ENCODE results near the gene DTX1. TPM values are rescaled to one million over a fixed set of nuclear protein-coding genes. Genes with fewer than 3 reads are reported as not detected.

DTX1 gene
- total RNA-seq, 2 experiments from 2014 or later = 11.0 to 12.4 TPM

DNA sequence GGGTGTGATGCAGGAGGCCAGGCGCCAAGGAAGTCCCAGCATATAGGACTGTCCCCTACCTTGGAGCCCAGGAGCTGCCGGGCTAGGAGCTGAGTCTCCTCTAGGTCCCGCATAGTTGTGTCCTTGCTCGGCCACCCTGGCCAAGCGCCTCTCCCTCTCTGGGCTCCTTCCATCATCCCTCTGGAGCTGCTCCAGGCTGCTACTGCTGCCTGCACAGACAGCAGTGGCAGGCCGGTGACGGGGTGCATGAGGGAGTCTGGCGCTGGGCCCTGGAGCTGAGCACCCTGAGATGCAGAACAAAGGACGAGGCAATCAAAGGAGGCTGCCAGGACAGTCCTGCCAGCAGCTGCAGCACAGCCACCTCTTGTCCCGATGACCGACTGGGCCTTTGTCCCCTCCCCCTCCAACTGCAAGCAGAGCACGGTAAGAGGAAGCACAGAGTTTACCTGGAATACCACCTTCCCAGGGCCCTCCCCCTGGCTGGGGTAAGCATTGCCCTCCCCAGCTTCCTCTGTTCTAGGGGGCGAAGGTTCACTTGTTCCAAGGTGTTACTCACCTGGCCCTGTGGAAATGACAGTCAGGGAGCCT lies 10.4 kb downstream of the DTX1 start:
- no peak for DNase-seq
- H3K4me3 Mint-ChIP-seq = no peak overlapping the region
- H3K27ac Mint-ChIP-seq = no peak overlapping the region
- POLR2A ChIA-PET = no interaction called here
- peaks cover 35% of the 10 kb centered on the region for H3K4me1 Mint-ChIP-seq (ENCODE audit: low read depth)
- no peaks in the 10 kb centered on the region for H3K27me3 Mint-ChIP-seq
- no peaks in the 10 kb centered on the region for H3K9me3 Mint-ChIP-seq
- CTCF ChIA-PET = interaction anchor here (1.6 kb wide), 1 partner anchor 18 kb away, joined by 5 read pairs; no protein-coding TSS in a partner anchor
- intact Hi-C loops (cut with micrococcal nuclease) = no loop called here
- no peaks in the 10 kb centered on the region for H3K36me3 Mint-ChIP-seq

DNA sequence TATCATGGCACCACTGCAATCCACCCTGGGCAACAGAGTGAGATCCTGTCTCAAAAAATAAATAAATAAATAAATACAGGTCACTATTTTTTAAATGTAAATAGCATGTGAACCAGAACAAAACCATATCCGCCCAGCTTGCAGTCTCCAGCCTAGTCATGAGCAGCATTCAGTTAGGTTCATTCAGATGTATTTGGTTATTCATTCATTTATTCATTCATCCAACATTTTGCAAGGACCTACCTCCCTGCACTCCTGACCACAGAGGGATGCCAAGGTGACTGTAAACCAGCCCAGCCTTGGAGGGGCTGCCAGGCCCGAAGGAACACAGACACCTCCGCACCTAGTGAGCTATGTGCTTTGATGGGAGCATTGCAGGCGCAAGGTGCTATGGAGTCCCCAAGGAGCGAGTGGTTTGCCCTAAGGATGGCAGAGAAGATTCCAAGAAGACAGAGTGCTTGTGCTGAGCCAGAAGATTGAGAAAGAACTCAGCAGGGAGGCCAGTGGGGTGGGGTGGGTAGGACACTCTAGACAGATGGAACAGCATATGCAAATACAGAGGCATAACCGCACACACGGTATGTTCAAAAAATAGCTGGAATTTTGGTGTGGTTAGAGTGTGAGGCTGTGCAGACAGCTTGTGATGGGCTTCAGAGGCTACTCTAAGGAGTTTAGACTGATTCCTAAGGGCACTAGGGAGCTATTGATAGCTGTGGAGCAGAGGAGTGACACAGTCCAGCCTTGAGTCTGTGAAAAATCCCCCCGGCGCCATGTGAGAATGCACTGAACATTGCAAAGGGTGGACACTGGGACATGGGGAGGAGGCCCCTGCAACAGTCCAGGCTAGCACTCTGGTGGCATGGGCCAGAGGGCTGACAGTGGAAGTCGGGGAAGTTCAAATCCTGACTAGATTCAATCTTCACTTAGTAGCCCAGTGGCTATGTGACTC lies 11.7 kb downstream of the DTX1 start:
- intact Hi-C loops (cut with micrococcal nuclease) = no loop called here
- Mint-ChIP-seq H3K27ac (no peak overlapping the region), H3K9me3 (no peaks in the 10 kb centered on the region), H3K27me3 (no peaks in the 10 kb centered on the region), H3K36me3 (no peaks in the 10 kb centered on the region), H3K4me3 (no peak overlapping the region), H3K4me1 (ENCODE audit: low read depth) (peaks cover 42% of the 10 kb centered on the region)
- POLR2A ChIA-PET = no interaction called here
- DNase-seq = no peak
- CTCF ChIA-PET = no interaction called here

DNA sequence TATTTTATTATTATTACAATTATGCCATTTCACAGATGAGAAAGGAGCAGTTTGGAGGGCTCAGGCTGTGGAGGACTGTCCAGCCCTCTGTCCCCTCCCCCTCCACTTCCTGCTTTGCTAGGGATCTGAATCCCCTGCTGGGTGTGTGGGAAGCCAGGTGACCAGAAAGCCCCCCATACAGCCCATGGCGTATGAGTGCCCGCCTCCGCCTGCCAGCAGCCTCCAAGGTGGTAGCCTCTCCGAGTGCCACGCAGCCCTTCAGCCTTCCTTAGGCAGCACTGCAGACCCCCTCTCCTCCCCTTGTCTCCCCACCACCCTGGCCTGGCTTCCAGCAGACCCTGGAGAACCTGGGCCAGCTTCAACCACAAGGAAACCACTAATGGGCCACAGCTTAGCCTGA lies 12.6 kb downstream of the DTX1 start:
- ChIA-PET POLR2A (no interaction called here), CTCF (no interaction called here)
- Mint-ChIP-seq H3K4me1 (ENCODE audit: low read depth) (peaks cover 48% of the 10 kb centered on the region), H3K9me3 (no peaks in the 10 kb centered on the region), H3K27ac (no peak overlapping the region), H3K4me3 (no peak overlapping the region), H3K27me3 (no peaks in the 10 kb centered on the region), H3K36me3 (no peaks in the 10 kb centered on the region)
- intact Hi-C loops (cut with micrococcal nuclease) = no loop called here
- DNase-seq = no peak

DNA sequence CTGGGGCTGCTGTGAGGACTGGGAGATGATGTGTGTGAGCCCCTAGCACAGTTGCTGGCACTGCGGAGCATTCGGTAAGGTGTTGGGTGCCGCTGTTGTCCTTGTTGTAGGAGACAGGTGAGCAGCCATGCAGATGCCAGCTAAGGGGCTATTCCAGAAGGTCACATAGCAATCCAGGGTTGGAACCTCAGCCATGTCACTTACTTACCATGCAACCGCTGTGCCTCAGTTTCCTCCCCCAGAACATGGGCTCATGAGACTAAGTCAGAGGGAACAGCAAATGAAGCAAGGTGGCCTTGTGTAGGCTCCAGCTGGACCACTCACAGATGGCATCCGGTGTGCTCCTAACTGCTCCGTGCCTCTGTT lies 13.2 kb downstream of the DTX1 start:
- Mint-ChIP-seq H3K27ac (peak overlapping the region; percentile 50), H3K27me3 (no peaks in the 10 kb centered on the region), H3K4me3 (no peak overlapping the region), H3K4me1 (ENCODE audit: low read depth) (peaks cover 48% of the 10 kb centered on the region), H3K9me3 (no peaks in the 10 kb centered on the region), H3K36me3 (no peaks in the 10 kb centered on the region)
- intact Hi-C loops (cut with micrococcal nuclease) = loop anchor here (2.0 kb wide), 2 partner anchors 13 to 17 kb away; partner anchors contain the start of gene DTX1
- DNase-seq = no peak
- ChIA-PET CTCF (interaction anchor here (1.1 kb wide), 1 partner anchor 20 kb away, joined by 3 read pairs; no protein-coding TSS in a partner anchor), POLR2A (interaction anchor here (1.0 to 1.4 kb wide), 2 partner anchors 22 to 139 kb away, joined by 3 to 4 read pairs; no protein-coding TSS in a partner anchor)

DNA sequence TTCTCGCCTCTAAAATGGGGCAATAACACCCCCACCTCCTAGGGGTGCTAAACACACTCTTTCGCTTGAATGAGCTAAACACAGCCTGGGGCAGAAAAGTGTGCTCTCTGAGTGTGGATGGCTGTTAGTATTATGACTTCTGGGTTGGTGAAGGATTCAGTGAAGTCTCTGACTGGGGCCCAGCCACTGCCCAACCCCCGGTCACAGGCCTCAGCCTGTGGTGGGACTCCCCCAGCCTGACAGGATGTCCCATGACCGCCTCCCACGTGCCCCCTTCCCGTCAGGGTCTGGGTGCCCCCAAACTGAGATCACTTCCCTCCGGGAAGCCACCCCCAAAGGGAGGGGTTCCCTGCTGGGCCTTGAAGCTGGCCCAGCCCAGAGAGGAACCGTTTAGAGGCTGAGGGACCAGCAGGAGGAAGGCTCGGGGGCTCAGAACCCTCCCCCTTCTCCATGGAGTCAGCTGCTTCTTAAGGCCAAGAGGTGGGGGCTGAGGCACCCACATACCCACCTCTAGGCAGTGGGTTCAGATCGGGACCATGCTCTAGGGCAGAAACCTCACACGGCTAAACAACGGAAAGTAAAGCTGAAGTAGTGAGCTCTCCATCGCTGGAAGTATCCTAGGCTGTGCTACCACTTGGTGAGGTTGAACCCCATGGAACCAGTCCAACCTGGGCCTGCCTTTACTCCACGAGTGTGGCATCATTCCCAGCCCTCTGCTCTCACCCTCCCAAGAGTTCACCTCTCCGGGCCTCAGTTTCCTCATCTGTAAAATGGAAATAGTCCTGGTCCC lies 13.8 kb downstream of the DTX1 start:
- peak overlapping the region; percentile 50 for H3K27ac Mint-ChIP-seq
- intact Hi-C loops (cut with micrococcal nuclease) = loop anchor here (2.0 kb wide), 2 partner anchors 14 to 16 kb away; partner anchors contain the start of gene DTX1
- H3K4me1 Mint-ChIP-seq (ENCODE audit: low read depth) = peaks cover 53% of the 10 kb centered on the region
- ChIA-PET POLR2A (interaction anchor here (1.0 to 1.4 kb wide), 3 partner anchors 11 to 138 kb away, joined by 3 to 4 read pairs (median 3); no protein-coding TSS in a partner anchor), CTCF (interaction anchor here (1.1 kb wide), 2 partner anchors 19 to 21 kb away, joined by 3 read pairs; no protein-coding TSS in a partner anchor)
- H3K4me3 Mint-ChIP-seq = peak overlapping the region; percentile 61
- no peaks in the 10 kb centered on the region for H3K36me3 Mint-ChIP-seq
- peak; percentile 86 for DNase-seq
- no peaks in the 10 kb centered on the region for H3K9me3 Mint-ChIP-seq
- no peaks in the 10 kb centered on the region for H3K27me3 Mint-ChIP-seq

DNA sequence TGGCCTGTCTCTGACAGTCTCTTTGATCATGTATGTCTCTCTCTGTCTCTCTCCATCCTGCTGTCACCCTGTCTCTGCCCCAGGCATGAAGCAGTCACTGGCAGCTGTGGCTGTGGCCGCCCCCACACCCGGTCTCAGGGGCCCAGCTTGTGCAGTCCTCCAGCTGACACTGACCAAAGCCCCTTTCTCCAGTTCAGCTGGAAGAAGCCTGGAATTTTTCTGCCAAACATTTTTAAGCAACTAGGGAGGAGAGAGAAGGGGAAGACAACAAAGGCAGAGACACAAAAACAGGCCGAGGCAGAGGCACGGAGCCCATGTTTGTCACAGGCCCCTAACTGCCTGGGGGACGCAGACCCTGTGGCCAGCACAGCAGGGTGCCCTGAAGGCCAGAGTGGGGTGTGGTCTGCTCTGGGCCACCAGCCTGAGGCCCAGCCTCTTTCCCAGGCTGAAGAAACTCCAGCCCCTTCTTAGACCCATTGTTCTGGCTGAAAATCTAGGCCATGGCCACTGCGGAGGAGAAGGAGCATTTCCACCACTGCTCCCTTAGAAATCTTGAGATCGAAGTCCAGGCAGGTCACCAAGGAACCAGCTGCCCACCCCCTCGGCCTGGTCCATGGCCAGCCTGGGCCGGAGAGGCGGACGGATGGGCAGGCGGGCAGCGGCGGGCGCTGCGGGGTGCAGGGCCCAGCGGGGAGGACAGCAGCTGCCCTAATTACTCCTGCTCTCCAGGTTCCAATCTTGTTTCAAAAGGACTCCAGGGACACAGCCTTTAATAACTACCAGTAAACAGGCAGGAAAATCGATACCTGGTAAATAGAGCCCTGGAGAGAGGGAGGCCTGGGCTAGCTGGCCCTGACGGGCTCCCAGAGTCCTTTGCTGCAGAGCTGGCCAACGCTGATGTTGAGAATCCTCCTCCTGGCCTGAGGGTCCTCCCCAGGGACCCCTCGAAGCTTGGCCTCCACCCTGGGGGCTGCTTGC lies 14.9 kb downstream of the DTX1 start:
- no peak for DNase-seq
- ChIA-PET CTCF (interaction anchor here (1.1 kb wide), 2 partner anchors 18 to 22 kb away, joined by 3 read pairs; no protein-coding TSS in a partner anchor), POLR2A (interaction anchor here (0.6 to 1.4 kb wide), 3 partner anchors 9 to 137 kb away, joined by 3 to 4 read pairs (median 3); no protein-coding TSS in a partner anchor)
- Mint-ChIP-seq H3K27ac (peak overlapping the region; percentile 64), H3K9me3 (no peaks in the 10 kb centered on the region), H3K4me3 (peak overlapping the region; percentile 49), H3K36me3 (no peaks in the 10 kb centered on the region), H3K4me1 (ENCODE audit: low read depth) (peaks cover 59% of the 10 kb centered on the region), H3K27me3 (no peaks in the 10 kb centered on the region)
- intact Hi-C loops (cut with micrococcal nuclease) = loop anchor here (2.0 kb wide), 2 partner anchors 15 kb away; partner anchors contain the start of gene DTX1

DNA sequence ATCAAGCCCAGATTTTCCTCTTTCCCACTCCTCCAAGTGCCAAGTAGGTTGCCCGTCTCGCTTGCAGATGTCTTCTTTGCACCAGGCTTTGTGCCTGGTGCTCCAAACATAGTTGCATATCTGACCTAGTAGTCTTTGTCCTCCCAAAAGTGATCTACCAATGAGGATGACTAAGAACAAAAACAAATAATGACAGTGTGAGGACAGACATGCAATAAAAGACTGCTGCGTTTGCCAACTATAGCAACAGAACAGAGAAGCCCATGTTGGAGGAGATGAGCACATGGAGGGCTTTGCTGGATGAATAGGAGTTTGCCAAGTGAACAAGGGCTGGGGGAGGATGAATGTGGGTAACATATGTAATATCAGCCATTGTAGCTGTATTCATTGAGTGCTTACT lies 15.6 kb downstream of the DTX1 start:
- intact Hi-C loops (cut with micrococcal nuclease) = no loop called here
- Mint-ChIP-seq H3K4me3 (no peak overlapping the region), H3K4me1 (ENCODE audit: low read depth) (peaks cover 53% of the 10 kb centered on the region), H3K27ac (peak overlapping the region; percentile 64), H3K27me3 (no peaks in the 10 kb centered on the region), H3K36me3 (no peaks in the 10 kb centered on the region), H3K9me3 (no peaks in the 10 kb centered on the region)
- DNase-seq = no peak
- CTCF ChIA-PET = interaction anchor here (0.5 kb wide), 1 partner anchor 78 kb away, joined by 3 read pairs; no protein-coding TSS in a partner anchor
- POLR2A ChIA-PET = interaction anchor here (0.6 kb wide), 1 partner anchor 10 kb away, joined by 3 read pairs; no protein-coding TSS in a partner anchor

DNA sequence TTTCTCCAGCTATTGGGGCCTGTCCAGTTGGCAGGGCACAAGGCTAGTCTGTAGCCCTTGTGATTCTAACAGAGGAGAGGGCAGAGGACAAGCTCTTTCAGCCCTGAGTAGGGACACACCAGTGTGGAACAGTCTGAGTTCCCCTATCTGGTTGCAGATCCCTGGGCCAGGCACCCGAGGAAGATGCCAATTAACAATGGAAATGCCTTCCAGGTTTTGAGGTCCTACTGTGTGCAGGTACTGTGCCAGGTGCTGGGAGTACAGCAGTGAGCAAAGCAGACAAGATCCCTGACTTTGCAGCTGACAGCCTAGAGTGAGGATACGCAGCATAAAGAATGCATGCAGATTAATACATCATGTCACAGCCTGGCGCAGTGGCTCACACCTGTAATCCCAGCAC lies 17.1 kb downstream of the DTX1 start:
- Mint-ChIP-seq H3K4me3 (no peak overlapping the region), H3K27ac (no peak overlapping the region), H3K27me3 (no peaks in the 10 kb centered on the region), H3K4me1 (ENCODE audit: low read depth) (peaks cover 53% of the 10 kb centered on the region), H3K36me3 (no peaks in the 10 kb centered on the region), H3K9me3 (no peaks in the 10 kb centered on the region)
- ChIA-PET CTCF (interaction anchor here (0.8 to 3.2 kb wide), 2 partner anchors 25 to 81 kb away, joined by 3 to 14 read pairs; no protein-coding TSS in a partner anchor), POLR2A (no interaction called here)
- intact Hi-C loops (cut with micrococcal nuclease) = no loop called here
- no peak for DNase-seq

DNA sequence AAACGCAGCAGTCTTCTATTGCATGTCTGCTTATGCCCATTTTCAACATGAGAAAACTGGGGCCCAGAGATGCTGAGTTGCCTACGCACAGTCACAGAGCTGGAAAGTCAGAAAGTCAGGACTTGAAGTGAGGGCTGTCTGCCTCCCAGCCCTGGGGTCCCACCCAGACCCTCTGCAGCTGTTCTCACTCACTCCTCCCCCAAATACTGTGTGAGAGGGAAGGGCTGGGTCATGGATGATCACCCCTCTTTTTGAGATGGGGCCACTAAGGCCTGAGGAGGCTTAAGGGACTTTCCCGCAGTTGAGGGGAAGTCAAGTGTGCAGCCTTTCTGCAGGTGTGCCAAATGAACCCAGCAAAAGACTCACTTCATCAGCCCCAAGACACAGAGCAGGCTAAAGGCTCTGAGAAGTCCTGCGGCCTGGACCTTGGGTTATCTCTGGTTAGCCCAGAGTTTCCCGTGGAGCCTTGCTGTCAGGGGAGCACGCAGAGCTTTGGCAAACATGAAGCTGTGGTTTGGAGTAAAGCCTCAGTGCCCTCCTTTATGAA lies 18.7 kb downstream of the DTX1 start:
- Mint-ChIP-seq H3K36me3 (no peaks in the 10 kb centered on the region), H3K4me3 (no peak overlapping the region), H3K4me1 (ENCODE audit: low read depth) (peaks cover 44% of the 10 kb centered on the region), H3K9me3 (no peaks in the 10 kb centered on the region), H3K27ac (peak overlapping the region; percentile 54), H3K27me3 (no peaks in the 10 kb centered on the region)
- CTCF ChIA-PET = interaction anchor here (1.9 to 3.2 kb wide), 2 partner anchors 23 to 82 kb away, joined by 7 to 14 read pairs; no protein-coding TSS in a partner anchor
- POLR2A ChIA-PET = interaction anchor here (0.5 kb wide), 1 partner anchor 9 kb away, joined by 4 read pairs; no protein-coding TSS in a partner anchor
- DNase-seq = peak; percentile 33
- intact Hi-C loops (cut with micrococcal nuclease) = no loop called here

DNA sequence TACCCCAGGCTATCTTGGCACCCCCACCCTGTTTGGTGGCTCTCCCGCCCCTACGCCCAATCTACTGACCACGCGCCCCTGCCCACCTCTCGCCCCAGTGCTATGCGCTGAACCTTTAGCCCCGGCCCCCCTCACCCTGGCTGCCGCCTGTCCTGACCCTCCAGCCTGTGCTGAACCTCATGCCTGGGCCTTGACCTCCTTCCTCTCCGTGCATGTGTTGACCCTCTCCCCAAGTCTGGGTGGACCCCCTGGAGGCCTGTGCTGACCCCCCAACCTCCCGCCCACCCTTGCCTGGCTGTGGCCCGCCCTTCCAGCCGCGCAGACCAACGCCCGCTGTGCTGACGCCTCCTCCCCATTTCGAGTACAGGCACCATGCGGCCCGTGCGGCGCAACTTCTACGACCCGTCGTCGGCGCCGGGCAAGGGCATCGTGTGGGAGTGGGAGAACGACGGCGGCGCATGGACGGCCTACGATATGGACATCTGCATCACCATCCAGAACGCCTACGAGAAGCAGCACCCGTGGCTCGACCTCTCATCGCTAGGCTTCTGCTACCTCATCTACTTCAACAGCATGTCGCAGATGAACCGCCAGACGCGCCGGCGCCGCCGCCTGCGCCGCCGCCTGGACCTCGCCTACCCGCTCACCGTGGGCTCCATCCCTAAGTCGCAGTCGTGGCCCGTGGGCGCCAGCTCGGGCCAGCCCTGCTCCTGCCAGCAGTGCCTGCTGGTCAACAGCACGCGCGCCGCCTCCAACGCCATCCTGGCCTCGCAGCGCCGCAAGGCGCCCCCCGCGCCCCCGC lies 20.7 kb downstream of the DTX1 start:
- Mint-ChIP-seq H3K4me3 (no peak overlapping the region), H3K27me3 (no peaks in the 10 kb centered on the region)
- intact Hi-C loops (cut with micrococcal nuclease) = no loop called here

More for the DNA sequence above, 20.7 kb downstream of the DTX1 start:
- no peak for DNase-seq
- Mint-ChIP-seq H3K36me3 (no peaks in the 10 kb centered on the region), H3K9me3 (no peaks in the 10 kb centered on the region), H3K4me1 (ENCODE audit: low read depth) (peaks cover 31% of the 10 kb centered on the region), H3K27ac (no peak overlapping the region)
- POLR2A ChIA-PET = no interaction called here
- CTCF ChIA-PET = no interaction called here
